Middle frontal gyrus (tissue), 1 donor: Measurements from ENCODE around the gene PAPPA2.
"Not testable (repeated sequence)": the region's sequence is repeated elsewhere in the genome, so short reads cannot be mapped to it uniquely, and the experiment has no call there.

ENCODE experiments used
- DNase-seq: peaks from one replicate; pipeline ENCODE4 v3.0.0-alpha.2; 2015; ENCODE audit warnings: low spot score; ENCODE audit errors: extremely low spot score

The PAPPA2 gene, protein sequence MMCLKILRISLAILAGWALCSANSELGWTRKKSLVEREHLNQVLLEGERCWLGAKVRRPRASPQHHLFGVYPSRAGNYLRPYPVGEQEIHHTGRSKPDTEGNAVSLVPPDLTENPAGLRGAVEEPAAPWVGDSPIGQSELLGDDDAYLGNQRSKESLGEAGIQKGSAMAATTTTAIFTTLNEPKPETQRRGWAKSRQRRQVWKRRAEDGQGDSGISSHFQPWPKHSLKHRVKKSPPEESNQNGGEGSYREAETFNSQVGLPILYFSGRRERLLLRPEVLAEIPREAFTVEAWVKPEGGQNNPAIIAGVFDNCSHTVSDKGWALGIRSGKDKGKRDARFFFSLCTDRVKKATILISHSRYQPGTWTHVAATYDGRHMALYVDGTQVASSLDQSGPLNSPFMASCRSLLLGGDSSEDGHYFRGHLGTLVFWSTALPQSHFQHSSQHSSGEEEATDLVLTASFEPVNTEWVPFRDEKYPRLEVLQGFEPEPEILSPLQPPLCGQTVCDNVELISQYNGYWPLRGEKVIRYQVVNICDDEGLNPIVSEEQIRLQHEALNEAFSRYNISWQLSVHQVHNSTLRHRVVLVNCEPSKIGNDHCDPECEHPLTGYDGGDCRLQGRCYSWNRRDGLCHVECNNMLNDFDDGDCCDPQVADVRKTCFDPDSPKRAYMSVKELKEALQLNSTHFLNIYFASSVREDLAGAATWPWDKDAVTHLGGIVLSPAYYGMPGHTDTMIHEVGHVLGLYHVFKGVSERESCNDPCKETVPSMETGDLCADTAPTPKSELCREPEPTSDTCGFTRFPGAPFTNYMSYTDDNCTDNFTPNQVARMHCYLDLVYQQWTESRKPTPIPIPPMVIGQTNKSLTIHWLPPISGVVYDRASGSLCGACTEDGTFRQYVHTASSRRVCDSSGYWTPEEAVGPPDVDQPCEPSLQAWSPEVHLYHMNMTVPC (N-terminal part only)

DNA sequence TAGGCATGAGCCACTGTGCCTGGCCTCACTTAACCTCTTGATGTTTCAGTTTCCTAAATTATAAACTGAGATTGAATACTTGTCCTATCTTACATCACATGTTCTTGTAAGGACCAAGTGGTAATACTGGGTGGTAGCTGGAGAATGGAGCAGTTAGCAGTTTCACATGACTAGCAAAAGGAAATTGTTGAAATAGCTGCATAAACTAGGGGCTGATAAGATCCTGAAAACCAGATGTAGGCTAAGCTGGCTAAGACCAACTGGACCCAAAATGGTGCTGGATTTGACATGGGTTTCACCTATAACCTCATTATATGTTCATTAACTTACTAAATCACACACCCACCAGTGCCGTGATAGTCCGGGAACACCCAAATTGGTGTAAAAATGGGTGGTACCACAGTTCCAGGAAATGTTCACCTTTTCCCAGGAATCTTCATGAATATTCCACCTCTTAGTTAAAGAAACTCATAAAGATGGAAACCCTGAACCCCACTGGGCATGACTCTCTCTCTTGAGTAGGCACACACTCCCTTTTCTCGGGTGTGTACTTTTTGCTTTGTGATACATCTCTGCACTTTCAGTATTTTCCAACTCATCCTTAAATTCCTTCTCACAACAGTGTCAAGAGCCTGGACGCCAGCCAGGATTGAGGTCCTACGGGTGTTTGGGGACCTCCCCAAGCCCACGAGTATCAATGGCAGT, at the start of gene PAPPA2:
PAPPA2 (plus strand) TSS at position 502 of the 705 bp plus-strand sequence. CDS start 93,148 bp downstream, outside the sequence.
- no peak for DNase-seq

DNA sequence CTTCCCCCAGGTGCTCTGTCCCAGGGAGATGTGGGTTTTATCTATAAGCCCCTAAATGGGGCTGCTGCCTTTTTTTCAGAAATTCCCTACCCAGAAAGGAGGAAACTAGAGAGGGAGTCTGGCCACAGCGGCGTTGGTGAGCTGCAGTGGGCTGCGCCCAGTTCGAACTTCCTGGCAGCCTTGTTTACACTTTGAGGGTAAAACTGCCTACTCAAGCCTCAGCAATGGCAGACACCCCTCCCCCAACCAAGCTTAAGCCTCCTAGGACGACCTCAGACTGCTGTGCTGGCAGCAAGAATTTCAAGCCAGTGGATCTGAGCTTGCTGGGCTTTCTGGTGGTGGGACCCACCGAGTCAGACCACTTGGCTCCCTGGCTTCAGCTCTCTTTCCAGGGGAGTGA, 46.2 kb upstream of the PAPPA2 start:
- DNase-seq, result no peak

DNA sequence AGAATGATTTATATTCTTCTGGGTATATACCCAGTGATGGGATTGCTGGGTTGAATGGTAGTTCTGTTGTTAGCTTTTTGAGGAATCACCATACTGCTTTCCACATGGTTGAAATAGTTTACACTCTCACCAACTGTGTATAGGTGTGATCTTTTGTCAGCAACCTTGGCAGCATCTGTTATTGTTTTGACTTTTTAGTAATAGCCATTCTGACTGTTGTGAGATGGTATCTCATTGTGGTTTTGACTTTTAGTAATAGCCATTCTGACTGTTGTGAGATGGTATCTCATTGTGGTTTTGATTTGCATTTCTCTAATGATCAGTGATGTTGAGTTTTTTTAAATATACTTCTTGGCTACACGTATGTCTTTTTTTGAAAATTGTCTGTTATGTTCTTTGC, 43.4 kb upstream of the PAPPA2 start:
- DNase-seq, result not testable (repeated sequence)

DNA sequence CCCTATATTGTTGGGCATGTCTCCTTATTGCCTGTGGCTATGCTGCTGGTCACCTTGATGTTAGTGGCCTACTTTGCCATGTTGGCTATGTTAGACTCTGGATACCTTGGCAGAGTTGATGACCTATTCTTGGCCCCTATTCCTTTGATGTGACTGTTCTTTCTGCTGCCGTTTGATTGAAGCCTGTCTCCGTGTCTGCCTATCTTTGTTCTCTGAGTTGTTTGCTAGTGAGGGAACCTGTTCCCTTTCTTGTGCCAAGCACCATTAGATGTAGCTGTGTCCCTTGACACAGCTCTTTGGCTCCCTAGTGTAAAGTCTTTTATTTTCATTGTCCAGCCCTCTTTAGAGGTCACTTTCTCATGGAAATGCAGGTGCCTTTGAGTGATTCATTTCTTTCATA, 28.7 kb upstream of the PAPPA2 start:
- no peak for DNase-seq

DNA sequence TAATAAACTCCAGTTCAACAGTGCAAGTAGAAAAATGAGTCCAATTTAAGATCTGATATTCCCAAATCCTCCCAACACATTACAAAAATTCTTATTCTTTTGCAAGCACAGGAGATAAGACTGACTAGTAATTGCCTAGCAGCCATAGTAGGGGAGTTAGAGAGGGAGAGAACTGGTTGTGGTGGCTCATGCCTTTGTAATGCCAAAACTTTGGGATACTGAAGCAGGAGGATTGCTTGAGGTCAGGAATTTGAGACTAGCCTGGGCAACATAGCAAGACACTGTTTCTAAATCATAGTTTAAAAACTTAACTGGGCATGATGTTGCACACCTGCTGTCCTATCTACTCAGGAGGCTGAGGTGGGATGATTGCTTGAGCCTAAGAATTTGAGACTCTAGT, 26.7 kb upstream of the PAPPA2 start:
- DNase-seq, result no peak

DNA sequence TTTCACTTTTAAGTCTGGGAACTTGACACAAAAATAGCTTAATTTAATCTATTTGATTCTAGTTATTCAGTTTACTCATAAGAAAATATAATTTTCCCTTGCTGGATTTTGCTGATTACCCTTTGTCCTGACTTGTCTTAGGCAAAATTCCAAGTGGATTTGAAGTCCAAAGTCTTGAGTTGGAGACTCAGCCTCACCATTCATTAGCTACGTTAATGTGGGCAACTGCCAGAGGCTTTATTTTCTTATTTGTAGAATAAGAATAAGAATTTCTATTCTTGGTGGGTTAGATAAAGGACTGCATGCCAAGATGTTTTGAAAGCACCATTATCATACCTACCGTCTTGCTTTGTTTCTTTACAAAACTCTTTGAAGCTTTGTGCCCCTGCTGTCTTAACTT, 22.8 kb upstream of the PAPPA2 start:
- no peak for DNase-seq

DNA sequence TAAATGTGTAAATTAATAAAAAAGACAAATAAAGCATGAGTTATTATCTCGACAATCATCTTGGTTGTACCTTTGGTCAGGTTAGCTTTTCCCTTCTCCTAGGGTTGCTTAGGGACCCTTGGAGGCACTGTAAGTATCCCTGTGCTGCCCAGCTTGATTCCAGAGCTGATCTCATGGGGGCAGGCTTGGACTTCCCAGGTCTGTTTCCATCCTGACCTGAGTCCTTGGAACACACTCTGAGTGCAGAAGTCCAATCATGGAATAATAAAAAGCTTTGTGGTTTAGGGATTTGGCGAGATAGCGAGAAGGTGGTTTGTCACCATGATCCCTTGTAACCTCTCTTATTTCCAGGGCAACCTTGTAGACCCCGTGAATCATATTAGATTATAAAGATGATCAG, 18.7 kb upstream of the PAPPA2 start:
- DNase-seq, result no peak

DNA sequence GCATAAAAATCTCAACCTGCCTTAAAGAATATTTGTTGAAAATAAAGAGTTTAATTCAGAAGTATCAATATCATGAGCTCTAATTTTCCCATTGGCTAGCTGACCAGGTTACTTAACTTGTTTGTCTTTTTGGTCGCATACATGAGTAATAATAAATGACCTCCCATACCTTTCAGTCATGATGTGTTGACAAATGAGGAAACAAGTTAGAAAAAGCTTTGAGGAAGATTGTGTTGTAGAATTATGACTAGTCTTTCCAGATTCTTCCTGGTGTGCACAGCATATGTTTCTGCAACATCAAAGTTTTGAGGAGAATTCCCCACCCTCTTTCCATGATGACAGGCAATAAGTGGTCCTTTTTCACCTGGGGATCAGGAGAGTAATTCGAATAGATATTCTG, 17.6 kb upstream of the PAPPA2 start:
- no peak for DNase-seq

DNA sequence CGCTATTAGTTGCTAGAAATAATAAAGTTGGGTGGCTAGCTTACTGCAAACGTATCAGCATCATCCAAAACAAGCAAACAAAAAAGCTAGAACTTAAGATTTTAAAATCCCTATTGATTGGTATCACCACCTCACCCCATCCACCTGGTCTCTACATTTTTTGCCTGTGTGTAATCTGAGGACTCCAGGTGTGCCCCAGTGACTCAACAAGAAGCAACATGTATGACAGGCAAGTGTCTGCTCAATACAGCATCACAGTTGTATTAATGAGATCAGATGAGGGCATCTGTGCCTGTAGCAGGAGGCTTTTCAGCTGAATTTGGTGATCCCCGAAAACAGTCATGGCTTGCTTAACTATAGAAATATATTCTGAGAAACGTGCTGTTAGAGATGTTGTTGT, 14.6 kb upstream of the PAPPA2 start:
- DNase-seq, result no peak

DNA sequence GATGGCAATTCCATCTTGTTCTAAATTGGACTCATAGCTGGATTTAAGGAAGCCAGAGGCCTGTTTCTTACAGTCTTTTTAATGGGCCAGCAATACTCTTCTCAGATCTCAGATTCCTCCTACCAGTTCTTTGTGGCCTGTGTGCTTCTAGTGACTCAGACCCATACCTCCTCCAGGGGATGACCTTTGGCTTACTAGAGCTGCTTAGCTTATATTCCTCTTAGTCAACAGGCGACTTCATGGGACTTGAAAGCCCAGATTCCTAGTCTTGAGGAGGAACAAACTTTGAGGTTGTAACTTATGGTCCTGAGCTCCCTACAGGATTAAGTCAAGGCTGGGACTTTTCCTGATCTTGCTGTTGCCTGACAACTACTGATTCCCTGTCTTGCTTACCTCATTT, 12.4 kb upstream of the PAPPA2 start:
- DNase-seq, result no peak

DNA sequence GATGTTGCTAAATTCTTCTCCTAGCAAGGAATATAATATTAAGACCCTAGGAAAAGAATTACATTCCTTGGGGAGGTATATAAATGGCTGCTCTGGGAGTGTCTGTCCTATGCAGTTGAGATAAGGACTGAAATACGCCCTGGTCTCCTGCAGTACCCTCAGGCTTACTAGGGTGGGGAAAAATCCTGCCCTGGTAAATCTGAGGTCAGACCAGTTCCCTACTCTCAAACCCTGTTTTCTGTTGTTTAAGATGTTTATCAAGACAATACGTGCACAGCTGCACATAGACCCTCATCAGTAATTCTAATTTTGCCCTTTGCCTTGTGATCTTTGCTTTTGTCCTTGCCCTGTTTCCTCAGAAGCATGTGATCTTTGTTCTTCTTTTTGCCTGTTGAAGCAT, 11.2 kb upstream of the PAPPA2 start:
- DNase-seq, result not testable (repeated sequence)

DNA sequence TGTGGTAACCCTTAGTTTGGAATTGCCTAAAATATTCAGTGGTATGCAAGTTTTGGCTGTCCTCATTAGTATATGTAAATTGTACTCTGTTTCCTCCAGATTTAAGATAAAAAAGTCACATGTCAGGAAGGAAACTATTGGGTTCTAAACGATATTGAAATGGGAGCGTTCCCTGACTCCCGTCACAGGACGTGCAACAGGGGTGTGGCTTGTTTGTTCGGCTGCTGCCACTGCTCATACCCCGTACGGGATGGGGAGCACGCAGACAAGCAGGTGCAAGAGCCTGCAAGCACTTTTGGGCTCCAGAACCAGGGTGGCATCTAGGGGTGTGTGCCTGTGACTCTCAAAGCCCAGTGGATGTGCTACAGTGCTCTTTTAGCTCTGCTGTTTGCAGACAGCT, 6.2 kb upstream of the PAPPA2 start:
- no peak for DNase-seq

DNA sequence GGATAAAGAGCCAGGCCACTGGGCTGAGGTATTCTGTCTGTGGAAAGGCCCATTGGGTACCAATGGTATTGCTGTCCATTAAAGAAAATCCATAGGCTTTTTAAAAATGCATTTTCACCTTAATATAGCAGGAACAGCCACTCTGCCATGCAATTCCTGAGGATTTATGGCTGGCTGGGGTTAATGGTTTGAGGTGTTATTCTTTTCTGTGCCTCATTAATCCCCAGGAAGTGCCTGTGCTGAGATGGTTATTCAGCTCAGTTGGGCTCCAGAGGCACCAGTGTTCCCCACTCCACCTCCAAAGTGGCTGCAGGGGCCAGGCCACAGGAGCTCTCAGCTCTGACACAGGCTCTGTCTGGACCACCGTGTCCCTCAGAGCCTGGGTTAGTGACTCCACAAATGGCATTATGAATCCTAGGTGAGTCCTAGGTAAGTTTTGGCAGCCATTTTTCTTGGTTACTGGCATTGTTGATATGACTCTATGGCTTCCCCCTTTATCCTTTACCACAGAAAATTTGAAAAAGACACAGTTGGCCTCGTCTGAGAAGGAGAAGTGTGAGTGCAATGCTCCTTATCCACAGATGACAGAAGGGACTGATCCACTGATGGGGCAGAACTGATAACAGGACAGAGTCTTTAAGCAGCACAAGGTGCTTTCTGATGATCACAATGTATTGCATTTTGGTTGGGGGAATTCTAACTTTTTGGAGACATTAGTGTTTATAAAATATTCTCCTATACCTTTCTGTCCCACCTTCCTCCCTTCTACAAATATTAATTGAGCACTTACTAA, 2.2 kb upstream of the PAPPA2 start:
- DNase-seq, result no peak

DNA sequence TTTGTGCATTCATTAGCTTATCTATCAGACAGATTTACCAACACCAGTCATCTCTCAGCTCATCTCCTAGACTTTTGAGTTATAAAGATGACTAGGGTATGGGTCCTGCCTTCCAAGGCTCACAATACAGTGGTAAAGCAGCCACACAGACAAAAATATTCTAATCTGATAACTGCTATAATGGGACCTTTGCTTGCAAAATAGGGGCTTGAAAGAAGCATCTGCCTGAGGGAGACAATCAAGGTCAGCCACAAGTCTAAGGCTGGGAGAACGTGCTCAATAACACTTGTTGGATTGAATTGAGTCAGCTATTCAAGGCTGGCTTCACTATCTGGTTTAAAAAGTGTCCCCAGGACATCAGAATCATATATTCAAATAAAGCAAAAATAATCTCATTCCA, 1.4 kb upstream of the PAPPA2 start:
- DNase-seq, result no peak

DNA sequence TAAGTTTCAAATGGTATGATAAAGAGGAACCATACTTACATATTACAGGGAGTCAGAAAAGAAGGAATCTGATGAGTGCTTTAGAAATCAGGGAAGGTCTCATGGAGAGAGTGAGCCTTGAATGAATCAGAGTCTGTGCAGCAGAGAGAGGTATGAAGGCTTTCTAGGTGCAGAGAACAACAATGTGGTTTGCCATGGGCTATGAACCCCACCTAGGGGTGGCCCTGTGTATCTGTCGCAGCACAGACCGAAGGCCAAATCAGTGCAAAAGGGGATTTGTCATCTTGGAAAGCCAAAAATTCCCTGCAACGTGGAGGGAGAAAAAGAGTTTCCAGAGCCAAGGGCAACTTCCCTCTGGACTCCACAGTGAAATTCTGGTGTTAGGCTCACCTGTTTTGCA, 3.5 kb downstream of the PAPPA2 start:
- no peak for DNase-seq

DNA sequence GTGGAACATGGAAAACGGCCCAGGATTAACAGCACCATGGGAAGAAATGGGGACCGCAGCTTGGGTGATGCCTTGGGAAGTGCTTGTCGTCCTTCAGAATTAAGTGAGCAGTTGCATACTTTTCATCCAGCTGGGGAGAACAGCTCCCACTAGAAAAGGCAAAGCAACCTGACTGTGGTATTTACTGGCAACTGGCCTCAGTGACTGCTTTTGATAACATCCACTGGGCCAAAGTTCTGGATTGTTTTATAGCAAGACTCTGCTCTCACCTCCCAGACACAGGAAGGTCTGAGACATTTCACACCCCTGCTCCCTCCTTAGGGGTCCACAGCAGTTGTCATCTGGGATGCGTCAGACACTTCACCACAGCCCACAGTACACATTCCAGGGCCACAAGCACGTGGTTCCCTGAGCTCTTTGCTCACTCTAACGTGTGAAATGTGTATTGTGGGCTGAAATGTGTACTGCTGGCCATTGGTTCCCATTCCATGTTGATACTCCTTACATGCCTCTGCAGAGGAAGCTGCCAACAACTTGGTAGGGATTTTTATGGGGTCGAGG, 6.6 kb downstream of the PAPPA2 start:
- no peak for DNase-seq

DNA sequence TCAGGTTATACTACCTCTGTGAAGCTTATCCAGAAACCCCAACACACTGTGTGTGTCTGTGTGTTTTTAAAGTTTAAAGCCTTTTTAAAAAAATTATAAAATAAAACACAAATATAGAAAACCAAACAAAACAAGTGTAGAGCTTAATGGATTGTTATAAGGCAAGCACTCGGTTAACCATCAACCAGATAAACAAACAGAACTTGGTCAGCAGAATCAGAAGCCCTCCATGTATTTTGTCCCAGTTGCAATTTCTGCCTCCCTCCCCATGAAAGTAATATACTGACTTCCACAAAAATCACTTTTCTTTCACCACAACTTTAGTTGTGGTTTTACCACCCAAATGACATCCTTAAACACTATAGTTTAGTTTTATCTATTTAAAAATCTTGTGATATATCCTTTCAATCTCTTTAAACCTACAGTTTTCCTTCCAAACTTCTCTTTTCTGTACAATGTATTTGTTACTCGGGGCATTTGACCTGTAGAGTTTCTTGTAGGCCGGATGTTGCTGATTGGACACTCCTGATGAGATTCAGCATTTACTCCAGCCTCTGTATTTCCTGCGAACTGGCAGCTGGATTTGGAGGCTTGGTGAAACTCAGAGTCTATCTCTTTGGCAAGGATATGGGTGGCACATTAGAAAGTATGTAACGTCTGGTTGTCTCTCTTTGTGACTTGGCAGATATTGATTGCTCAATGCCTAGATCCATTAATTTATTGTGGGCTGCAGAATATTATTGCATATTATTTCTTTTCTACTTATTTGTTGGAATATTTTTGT, 8.6 kb downstream of the PAPPA2 start:
- no peak for DNase-seq

DNA sequence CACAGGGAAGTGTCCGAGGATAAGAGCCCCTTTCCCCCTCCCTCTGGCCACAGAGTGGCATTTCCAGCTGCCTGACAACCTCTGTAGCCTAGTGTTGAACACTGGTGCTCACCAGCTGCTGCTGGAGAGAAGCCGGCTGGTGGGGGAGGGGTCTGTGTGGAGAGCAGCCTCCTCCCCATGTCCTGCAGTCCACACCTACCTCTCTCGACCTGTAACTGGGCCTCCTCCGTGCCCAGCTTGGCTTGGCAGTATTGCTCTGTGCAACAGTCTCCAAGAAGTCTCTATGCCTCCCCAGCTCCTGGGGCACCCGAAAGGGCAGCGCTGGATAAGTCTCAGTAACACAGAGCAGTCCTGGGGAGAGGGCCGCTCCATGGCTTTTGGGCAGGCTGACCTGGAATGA, 17.0 kb downstream of the PAPPA2 start:
- DNase-seq, result no peak

DNA sequence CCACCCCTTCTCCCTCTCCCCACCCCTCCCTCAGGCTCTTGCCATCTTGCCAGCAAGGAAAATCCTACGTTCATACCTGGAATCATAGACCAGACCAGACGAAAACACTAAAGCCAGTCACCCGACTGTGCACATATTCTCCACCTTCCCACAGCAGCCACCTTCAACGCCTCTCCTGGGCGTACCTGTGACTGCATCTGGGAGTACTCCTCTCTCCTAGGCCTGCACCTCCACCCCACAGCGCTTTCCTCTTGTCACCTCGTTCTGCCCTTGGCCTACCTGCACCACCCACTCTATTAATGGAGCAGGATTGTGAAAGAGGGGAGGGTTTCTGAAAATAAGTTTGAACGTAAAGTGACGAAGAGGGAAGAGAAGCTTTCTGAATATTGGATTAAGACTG, 17.8 kb downstream of the PAPPA2 start:
- no peak for DNase-seq

DNA sequence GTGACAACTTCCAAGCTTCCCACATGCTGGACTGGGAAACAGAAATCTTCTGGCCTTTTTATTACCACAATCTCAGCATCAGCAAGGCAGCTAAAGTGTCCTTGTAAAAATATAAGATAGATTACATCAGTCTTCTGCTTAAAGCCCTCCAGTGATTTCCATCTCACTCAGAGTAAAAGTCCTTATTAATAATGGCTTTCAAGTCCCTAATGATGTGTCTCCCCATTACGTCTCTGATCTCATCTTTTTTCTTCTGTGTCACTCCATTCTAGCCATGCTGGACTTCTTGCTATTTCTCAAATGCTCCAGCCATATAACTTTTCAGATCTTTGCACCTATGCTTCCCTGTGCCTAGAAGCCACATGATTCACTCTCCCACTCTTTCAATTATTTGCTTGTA, 22.1 kb downstream of the PAPPA2 start:
- no peak for DNase-seq
